Activated CD8-positive, alpha-beta T cell treated with anti-CD3 and anti-CD28 coated beads, Interleukin-2, amount 10 ng/mL, durations not matched to agents 7 days and 5 days (primary cell): ENCODE measurements around the gene KCNH3. TPM values are rescaled to one million over a fixed set of nuclear protein-coding genes. Genes with fewer than 3 reads are reported as not detected.

Source experiments
- ATAC-seq: fragments of 150-1000 bp; cut with Tn5 transposase; one replicate; pipeline ENCODE4 v1.10.0; 2021; ENCODE audit warnings: moderate library complexity
- CTCF ChIA-PET: fragments of 350-600 bp; sonication (Branson Sonifier 250); formaldehyde crosslinking; loops from one replicate; lab custom pipeline; 2021; ENCODE audit warnings: antibody characterized with exemption; lab: Charles Lee
- POLR2A ChIA-PET: fragments of 350-600 bp; sonication (Branson Sonifier 250); formaldehyde crosslinking; loops from one replicate; lab custom pipeline; 2021; ENCODE audit warnings: antibody characterized with exemption; lab: Charles Lee
- DNase-seq: peaks from one replicate; pipeline ENCODE4 v3.0.0-alpha.2; 2020
- H3K27ac Mint-ChIP-seq: one replicate; pipeline ENCODE4 v1.8.0; 2021; ENCODE audit warnings: mild to moderate bottlenecking, mixed read lengths
- H3K27me3 Mint-ChIP-seq: one replicate; pipeline ENCODE4 v1.8.0; 2021; ENCODE audit warnings: low read depth, mixed read lengths
- H3K36me3 Mint-ChIP-seq: one replicate; pipeline ENCODE4 v1.8.0; 2021; ENCODE audit warnings: low read depth, mixed read lengths
- H3K4me1 Mint-ChIP-seq: one replicate; pipeline ENCODE4 v1.8.0; 2021; ENCODE audit warnings: low read depth, mixed read lengths
- H3K4me3 Mint-ChIP-seq: one replicate; pipeline ENCODE4 v1.8.0; 2021; ENCODE audit warnings: mild to moderate bottlenecking, mixed read lengths
- H3K9me3 Mint-ChIP-seq: one replicate; pipeline ENCODE4 v1.8.0; 2022; ENCODE audit warnings: mixed read lengths; ENCODE audit not compliant: insufficient read depth
- total RNA-seq, 2 experiments: library from RNA; stranded (reverse); gene quantifications; one replicate each; pipeline ENCODE4 v1.2.3, GENCODE V29; 2021

The KCNH3 gene
- total RNA-seq, 2 experiments from 2014 or later = 5.1 to 5.3 TPM

DNA sequence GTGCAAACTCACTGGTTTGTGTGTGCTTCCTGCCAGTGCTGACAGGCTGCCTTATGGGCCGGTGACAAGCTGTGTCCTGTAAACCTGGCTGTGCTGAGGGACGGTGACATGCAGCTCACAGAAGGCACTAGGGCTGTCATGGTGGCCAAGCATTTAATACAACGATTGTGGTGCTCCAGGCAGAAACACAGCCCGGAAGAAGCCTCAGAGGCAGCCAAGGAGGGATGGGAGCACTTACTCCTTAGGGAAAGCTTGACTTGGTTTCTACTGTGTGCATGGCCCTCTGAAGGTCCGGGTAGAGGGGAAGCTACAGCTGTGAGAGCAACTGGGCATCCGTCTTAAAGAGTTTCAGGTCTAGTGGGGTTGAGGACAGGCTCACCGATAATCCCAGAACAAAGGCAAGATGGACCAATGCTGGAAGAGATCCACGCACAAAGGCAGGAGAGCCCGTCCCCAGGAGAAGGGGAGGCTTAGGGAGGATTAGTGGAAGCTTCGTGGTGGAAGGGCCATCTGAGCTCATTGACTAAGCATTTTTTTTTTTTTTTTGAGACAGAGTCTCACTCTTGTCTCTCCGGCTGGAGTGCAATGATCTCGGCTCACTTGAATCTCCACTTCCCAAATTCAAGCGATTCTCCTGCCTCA, 39.8 kb downstream of the KCNH3 start:
- H3K4me3 Mint-ChIP-seq = no peak overlapping the region
- no peak overlapping the region for H3K27ac Mint-ChIP-seq
- no peak for ATAC-seq
- ChIA-PET POLR2A (no interaction called here), CTCF (interaction anchor here (0.6 to 8.3 kb wide), 7 partner anchors 8 to 231 kb away, joined by 3 to 62 read pairs (median 6); no protein-coding TSS in a partner anchor)
- H3K4me1 Mint-ChIP-seq = peaks cover 14% of the 10 kb centered on the region
- H3K27me3 Mint-ChIP-seq = no peaks in the 10 kb centered on the region
- H3K36me3 Mint-ChIP-seq = peaks cover 5% of the 10 kb centered on the region
- no peaks in the 10 kb centered on the region for H3K9me3 Mint-ChIP-seq
- no peak for DNase-seq

DNA sequence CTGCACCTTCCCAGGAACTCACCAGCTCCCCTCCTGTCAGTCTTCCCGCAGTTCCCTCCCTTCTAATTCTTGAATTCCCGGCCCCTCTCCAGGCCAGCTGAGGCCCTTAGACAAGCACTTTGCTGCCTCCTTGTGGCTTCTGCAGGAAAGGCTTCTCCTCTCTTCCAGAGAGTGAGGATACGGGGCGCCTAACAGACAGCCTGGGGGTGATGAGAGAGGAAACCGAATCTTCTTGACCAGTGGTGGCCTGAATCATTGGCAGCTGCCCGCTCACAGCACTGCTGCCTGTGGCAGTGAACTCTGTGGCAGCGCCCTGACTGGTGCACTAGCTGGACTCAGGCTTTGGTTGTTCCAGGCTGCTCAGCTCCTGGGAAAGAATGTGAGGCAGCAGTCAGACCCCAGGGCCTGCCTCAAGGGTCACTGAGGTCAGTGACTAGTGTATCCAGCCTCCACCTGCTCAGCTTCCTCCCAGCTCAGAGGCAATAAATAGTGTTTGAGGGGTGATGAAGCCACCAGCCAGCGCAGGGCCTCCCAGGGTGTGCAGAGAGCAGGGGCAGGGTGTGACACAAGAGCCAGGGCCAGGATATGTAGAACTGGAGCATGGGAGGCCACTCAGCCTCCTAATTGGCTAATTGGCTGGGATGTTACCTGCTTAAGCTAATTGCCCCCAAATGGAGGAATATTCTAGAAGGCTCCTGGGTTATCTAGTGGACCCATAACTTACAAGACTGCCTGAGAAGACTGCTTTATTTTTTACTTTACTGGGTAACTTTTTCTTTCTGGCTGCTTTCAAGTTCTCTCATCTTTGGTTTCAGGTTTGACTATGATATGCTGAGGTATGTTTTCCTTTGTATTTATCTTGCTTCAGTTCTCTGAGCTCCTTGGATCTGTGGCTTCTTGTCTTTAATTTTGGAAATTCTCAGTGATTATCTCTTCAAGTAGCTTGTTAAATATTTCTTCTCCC, 42.0 kb downstream of the KCNH3 start:
- no peak overlapping the region for H3K27ac Mint-ChIP-seq
- ChIA-PET CTCF (interaction anchor here (0.6 to 8.3 kb wide), 36 partner anchors 8 to 492 kb away, joined by 3 to 62 read pairs (median 4); partner anchors contain the start of genes DNAJC22, MCRS1, PRPF40B and SPATS2), POLR2A (interaction anchor here (0.9 to 1.1 kb wide), 2 partner anchors 13 to 222 kb away, joined by 3 to 4 read pairs; partner anchors contain the start of gene MCRS1)

DNA sequence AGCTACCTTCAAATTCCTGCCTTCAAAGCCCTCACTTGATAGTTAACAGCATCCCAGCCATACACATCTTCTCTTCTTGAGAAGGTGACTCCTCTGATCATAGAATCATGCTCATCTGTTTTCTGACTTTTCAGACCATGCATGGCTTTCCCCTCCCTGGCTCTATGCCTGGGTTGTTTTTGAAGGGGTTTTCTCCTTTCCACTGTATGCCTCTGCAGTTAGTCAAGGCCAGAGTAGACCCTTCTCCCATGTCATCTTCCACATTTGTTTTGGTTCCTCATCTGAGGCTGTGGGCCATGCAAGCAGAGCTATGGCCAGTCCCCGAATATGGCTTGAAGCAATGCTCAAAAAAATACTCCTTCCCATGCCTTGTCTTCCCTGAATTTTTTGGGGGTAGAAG, 43.4 kb downstream of the KCNH3 start:
- DNase-seq = no peak
- ATAC-seq = no peak
- peaks cover 3% of the 10 kb centered on the region for H3K36me3 Mint-ChIP-seq
- no peaks in the 10 kb centered on the region for H3K9me3 Mint-ChIP-seq
- H3K27ac Mint-ChIP-seq = no peak overlapping the region
- no peaks in the 10 kb centered on the region for H3K27me3 Mint-ChIP-seq
- POLR2A ChIA-PET = no interaction called here
- H3K4me1 Mint-ChIP-seq = peaks cover 14% of the 10 kb centered on the region
- CTCF ChIA-PET = interaction anchor here (0.9 to 8.3 kb wide), 10 partner anchors 9 to 234 kb away, joined by 3 to 62 read pairs (median 4); partner anchors contain the start of gene PRPF40B
- H3K4me3 Mint-ChIP-seq = no peak overlapping the region

More for the DNA sequence above, 42.0 kb downstream of the KCNH3 start:
- Mint-ChIP-seq H3K4me3 (no peak overlapping the region), H3K36me3 (peaks cover 3% of the 10 kb centered on the region), H3K27me3 (no peaks in the 10 kb centered on the region), H3K4me1 (peaks cover 14% of the 10 kb centered on the region), H3K9me3 (no peaks in the 10 kb centered on the region)
- DNase-seq = peak; percentile 77
- peak; percentile 92 for ATAC-seq

DNA sequence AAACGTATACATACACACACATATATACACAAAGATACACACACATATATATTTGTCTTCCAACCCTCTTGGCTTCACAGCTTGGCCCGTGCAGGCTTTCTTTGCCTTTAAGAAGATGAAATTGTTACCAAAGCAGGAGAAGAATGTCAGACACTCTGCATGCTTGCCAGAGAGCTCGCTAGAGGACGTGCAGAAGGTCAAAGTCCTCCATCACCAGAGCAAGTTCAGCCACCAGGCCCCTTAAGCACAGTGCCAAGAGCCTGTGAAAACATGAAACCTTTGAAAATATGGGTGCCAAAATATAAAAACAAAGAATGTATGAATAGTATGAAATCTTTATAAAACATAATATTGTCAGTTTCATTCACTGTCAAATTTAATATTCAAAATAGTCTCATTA, 44.0 kb downstream of the KCNH3 start:
- Mint-ChIP-seq H3K4me1 (peaks cover 14% of the 10 kb centered on the region), H3K9me3 (no peaks in the 10 kb centered on the region), H3K27ac (no peak overlapping the region), H3K36me3 (peaks cover 3% of the 10 kb centered on the region), H3K27me3 (no peaks in the 10 kb centered on the region), H3K4me3 (no peak overlapping the region)
- ChIA-PET POLR2A (no interaction called here), CTCF (interaction anchor here (0.7 to 8.3 kb wide), 5 partner anchors 12 to 225 kb away, joined by 3 to 62 read pairs (median 4); no protein-coding TSS in a partner anchor)
- ATAC-seq (no peak), DNase-seq (no peak)

DNA sequence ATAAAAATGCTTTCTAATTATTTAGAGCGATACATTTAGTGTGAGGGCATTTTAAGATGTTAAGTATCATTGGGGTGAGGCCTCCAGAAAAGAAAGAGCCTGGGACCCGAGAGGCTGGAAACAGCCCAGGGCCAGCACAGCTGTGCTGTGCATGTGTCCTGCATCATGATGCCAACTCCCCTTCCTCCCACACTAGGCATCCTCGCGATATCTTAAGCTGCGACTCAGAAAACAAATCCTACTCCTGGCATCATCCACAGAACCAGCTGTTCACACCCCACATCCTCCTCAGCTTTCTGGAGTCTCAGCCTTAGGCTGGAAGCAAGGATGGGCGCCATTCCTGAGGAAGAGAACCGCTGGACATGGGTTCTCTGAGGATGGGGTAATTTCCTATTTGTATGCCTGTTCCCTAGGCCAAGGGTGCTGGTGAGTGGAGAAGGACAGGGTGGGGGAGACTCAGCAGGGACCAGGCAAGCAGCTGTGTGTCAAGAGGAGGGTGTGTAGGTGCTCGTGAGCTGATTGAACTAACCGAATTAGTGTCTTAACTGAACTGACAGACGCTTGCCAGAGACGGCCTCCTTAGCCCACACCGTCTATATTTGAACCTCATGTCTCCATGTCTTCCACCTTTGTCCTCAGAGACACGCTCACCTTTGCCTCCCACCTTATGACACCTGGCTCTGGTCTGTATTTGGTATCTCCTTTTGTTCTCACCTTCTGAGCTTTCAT, 44.7 kb downstream of the KCNH3 start:
- POLR2A ChIA-PET = no interaction called here
- H3K4me1 Mint-ChIP-seq = peaks cover 16% of the 10 kb centered on the region
- H3K27me3 Mint-ChIP-seq = no peaks in the 10 kb centered on the region
- CTCF ChIA-PET = interaction anchor here (0.7 to 8.3 kb wide), 4 partner anchors 12 to 225 kb away, joined by 3 to 62 read pairs (median 4); no protein-coding TSS in a partner anchor
- no peak for DNase-seq
- no peak for ATAC-seq
- no peaks in the 10 kb centered on the region for H3K9me3 Mint-ChIP-seq
- no peak overlapping the region for H3K4me3 Mint-ChIP-seq
- peaks cover 3% of the 10 kb centered on the region for H3K36me3 Mint-ChIP-seq
- no peak overlapping the region for H3K27ac Mint-ChIP-seq

DNA sequence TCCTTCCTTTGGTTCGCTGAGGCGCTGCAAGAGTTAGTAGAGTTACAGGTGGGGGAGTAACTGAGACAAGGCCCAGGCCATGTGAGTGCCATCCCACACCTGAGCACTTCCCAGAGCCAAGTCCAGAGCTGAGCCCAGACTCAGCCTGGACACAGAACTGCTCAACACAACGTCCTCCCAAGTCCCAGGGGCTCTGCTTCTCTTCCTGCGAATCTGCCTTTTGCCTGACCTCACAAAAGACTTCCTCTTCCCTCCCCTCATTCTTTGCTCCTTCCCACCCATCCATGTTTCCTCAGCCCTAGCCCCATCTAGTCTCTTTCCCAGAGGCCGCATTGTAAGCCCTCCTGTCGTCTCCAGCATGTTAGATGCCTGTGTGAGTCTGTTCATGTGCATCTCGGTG, 45.8 kb downstream of the KCNH3 start:
- Mint-ChIP-seq H3K9me3 (no peaks in the 10 kb centered on the region), H3K27ac (no peak overlapping the region), H3K4me1 (peaks cover 20% of the 10 kb centered on the region), H3K36me3 (peaks cover 1% of the 10 kb centered on the region), H3K27me3 (no peaks in the 10 kb centered on the region), H3K4me3 (no peak overlapping the region)
- no peak for DNase-seq
- no peak for ATAC-seq
- ChIA-PET POLR2A (no interaction called here), CTCF (interaction anchor here (0.9 kb wide), 1 partner anchor 226 kb away, joined by 3 read pairs; no protein-coding TSS in a partner anchor)

DNA sequence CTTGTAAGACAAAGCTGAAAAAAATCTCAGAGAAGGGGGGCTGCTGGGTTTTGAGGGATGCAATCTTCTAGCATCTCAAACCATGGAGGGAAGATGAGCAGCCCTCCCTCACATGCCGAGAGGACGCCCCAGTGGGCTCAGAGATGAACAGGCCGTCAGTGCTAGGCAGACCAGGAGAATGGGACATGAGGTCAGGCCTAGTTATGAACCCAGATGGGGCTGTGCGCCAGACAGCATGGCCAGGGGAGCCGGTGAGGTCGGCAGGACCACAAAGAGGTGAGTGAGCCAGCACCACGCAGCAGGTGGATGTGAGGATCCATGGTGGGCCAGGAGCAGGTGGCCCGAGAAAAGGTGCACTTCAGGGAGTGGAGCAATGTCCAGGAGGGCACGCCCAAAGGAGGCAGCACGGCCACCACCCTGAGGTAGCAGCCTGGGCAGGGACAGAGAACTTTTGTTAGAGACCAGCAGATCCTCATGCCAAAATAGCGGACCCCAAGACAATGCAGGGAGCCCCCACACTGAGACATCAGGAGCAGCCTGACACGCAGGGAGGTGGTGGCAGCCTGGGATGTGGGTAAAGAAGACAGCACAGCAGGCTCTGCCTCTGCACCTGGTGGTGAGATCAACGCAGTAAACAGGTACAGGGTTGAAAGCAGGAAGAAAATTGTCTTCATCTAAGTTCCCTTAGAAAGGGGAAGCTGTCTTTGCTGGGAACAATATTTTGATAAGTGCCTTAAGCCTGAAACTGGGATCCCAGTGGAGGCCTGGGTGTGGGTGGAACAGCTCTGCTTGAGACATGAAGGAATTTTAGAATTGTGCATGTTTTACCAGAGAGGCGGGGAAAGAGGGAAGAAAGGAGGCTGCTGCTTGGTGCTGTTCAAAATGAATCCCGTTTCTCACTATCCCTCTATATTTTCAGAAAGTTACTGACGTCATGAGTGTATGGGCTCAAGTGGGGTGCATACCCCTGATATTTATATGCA, 46.9 kb downstream of the KCNH3 start:
- Mint-ChIP-seq H3K4me3 (no peak overlapping the region), H3K27ac (no peak overlapping the region), H3K27me3 (no peaks in the 10 kb centered on the region), H3K9me3 (no peaks in the 10 kb centered on the region), H3K4me1 (peaks cover 13% of the 10 kb centered on the region), H3K36me3 (peaks cover 6% of the 10 kb centered on the region)
- ChIA-PET CTCF (no interaction called here), POLR2A (no interaction called here)
- ATAC-seq (no peak), DNase-seq (no peak)

DNA sequence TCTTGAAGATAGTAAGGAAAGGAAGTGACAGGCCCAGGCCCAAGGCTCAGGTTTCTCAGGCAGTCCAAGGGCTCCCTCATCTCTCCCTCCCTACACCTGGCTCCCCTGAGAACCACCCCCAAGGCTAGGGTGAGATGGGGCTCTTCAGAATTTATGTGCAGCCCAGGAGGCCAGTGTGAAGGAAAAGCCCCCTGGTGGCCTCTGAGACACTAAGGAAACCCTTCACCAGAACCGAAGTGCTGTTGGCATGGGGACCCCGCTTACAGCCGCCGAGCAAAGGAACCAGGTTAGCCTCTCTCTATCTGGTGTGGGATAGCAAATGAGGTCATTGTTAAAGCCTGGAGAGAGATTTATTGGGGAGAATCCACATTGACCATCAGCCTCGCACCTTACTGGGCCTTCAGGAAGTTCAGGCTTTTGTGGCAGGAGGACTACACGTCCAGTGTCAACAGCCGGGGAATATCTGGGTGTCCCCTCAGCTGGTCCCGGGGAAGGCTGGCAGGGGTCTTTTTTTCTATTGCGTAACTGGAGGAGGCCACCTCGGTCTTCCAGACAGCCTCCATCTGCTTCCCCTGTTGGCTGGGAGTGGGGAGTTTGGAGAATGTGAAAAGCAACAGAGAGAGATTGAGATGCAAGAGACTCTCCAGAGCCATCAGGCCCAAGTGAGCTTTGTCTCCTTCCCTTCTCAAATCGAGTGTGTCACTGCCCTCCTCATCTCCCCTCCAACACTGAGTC, 48.5 kb downstream of the KCNH3 start:
- no peaks in the 10 kb centered on the region for H3K9me3 Mint-ChIP-seq
- no peaks in the 10 kb centered on the region for H3K27me3 Mint-ChIP-seq
- CTCF ChIA-PET = no interaction called here
- no peak overlapping the region for H3K27ac Mint-ChIP-seq
- DNase-seq = no peak
- no peak for ATAC-seq
- peaks cover 10% of the 10 kb centered on the region for H3K36me3 Mint-ChIP-seq
- POLR2A ChIA-PET = no interaction called here
- peaks cover 6% of the 10 kb centered on the region for H3K4me1 Mint-ChIP-seq
- H3K4me3 Mint-ChIP-seq = no peak overlapping the region

DNA sequence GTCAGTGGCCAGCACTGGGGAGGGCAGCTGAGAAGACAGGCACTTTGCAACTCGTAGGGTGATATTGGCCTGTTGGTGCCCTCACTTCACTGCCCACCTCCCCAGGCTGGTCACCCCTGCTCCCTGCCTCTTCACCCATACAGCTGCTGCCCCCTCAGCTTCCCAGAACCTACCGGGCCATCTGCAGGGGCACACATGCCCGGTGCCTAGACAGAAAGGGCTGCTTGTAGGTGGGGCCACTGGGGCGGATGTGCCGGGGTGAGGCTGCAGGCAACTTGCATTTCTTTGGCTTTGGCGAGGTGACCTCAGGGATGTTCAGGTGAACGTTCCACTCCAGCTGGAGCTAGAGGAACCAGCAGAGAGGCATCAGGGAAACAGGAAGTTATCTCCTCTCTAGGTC, 49.5 kb downstream of the KCNH3 start:
- ChIA-PET POLR2A (no interaction called here), CTCF (no interaction called here)
- Mint-ChIP-seq H3K27me3 (no peaks in the 10 kb centered on the region), H3K27ac (no peak overlapping the region), H3K9me3 (no peaks in the 10 kb centered on the region), H3K4me3 (no peak overlapping the region), H3K36me3 (peaks cover 10% of the 10 kb centered on the region), H3K4me1 (peaks cover 6% of the 10 kb centered on the region)
- DNase-seq (no peak), ATAC-seq (peak; percentile 33)
